A673 (cell line): ENCODE data around the gene FBXO11.

ENCODE experiments used
- CTCF ChIP-seq: fragments of 300-800, 200-600 bp; sonication (generic); conservative IDR thresholded peaks from 2 replicates; pipeline ENCODE4 v1.5.1; 2017; ENCODE audit warnings: low read depth, mild to moderate bottlenecking, antibody characterized with exemption, low read length, moderate library complexity, mixed read lengths
- EZH2 ChIP-seq: fragments of 200-600 bp; sonication (generic); IDR thresholded peaks from 2 replicates; pipeline ENCODE4 v1.6.1; 2017; ENCODE audit warnings: borderline replicate concordance, low read depth, mild to moderate bottlenecking, mixed read lengths, antibody characterized with exemption, low read length; ENCODE audit not compliant: poor library complexity, severe bottlenecking

GRCh38 chr2:47779426-47779790 lies 126.9 kb downstream of the FBXO11 start:
- TF ChIP-seq CTCF (no peak), EZH2 (no peak)
